SK-N-SH (cell line): ENCODE measurements around the gene STK36. TPM values are rescaled to one million over a fixed set of nuclear protein-coding genes. Genes with fewer than 3 reads are reported as not detected.

Experiments used
- CTCF ChIA-PET: fragments of 300-600, 350-600 bp; formaldehyde crosslinking; extraction: SDS; loops from one replicate; lab custom pipeline; 2021; lab: Yijun Ruan, JAX
- POLR2A ChIA-PET: fragments of 350-600 bp; sonication (Branson Sonifier 250); formaldehyde crosslinking; extraction: SDS; loops from one replicate; lab custom pipeline; 2020; ENCODE audit warnings: antibody characterized with exemption, inconsistent platforms; lab: Yijun Ruan, JAX
- DNase-seq: peaks from one replicate; pipeline ENCODE4 v3.0.0; 2012
- H2AFZ ChIP-seq: fragments of 200-600 bp; sonication (generic); 2 replicates; pipeline ENCODE4 v1.8.1; 2016; ENCODE audit warnings: antibody characterized with exemption, mild to moderate bottlenecking, low read depth
- H3F3A ChIP-seq: fragments of 200-600 bp; sonication (generic); replicated peaks from 2 replicates; pipeline ENCODE3; 2016; ENCODE audit warnings: antibody characterized with exemption, mild to moderate bottlenecking; ENCODE audit not compliant: insufficient read depth
- H3K27ac ChIP-seq, 2 experiments: fragments of 200-500 bp in 1 of 2; fragments of 200-600 bp in 1 of 2; sonication (Bioruptor generic) in 1 of 2; sonication (generic), shearing (Covaris generic) in 1 of 2; 2 replicates each; pipeline versions ENCODE4 v1.5.1 to v1.6.1; 2014 to 2016; ENCODE audit warnings: low read depth in 2 of 2, inconsistent platforms in 1 of 2, low read length in 1 of 2, mild to moderate bottlenecking in 1 of 2, mixed read lengths in 1 of 2
- H3K27me3 ChIP-seq: fragments of 200-600 bp; sonication (generic), shearing (Covaris generic); 2 replicates; pipeline ENCODE4 v1.6.1; 2016; ENCODE audit warnings: mixed run types; ENCODE audit not compliant: insufficient read depth
- H3K36me3 ChIP-seq, 2 experiments: fragments of 200-500 bp in 1 of 2; fragments of 200-600 bp in 1 of 2; sonication (Bioruptor generic) in 1 of 2; sonication (generic) in 1 of 2; replicated peaks in 1 of 2; 2 replicates each; pipeline versions ENCODE3 to v1.5.1; 2014 to 2016; ENCODE audit warnings: low read length in 1 of 2, mild to moderate bottlenecking in 1 of 2; ENCODE audit not compliant: insufficient read depth in 2 of 2, control insufficient read depth in 1 of 2
- H3K4me1 ChIP-seq, 2 experiments: fragments of 200-500 bp in 1 of 2; fragments of 200-600 bp in 1 of 2; sonication (Bioruptor generic) in 1 of 2; sonication (generic), shearing (Covaris generic) in 1 of 2; 2 replicates each; pipeline versions ENCODE4 v1.5.1 to v1.6.1; 2014 to 2016; ENCODE audit warnings: low read depth in 1 of 2, low read length in 1 of 2, mixed run types in 1 of 2; ENCODE audit not compliant: insufficient read depth in 2 of 2, control insufficient read depth in 1 of 2
- H3K4me2 ChIP-seq: fragments of 200-600 bp; sonication (generic), shearing (Covaris generic); 2 replicates; pipeline ENCODE4 v1.6.1; 2017; ENCODE audit warnings: mixed run types
- H3K4me3 ChIP-seq, 2 experiments: fragments of 200-500 bp in 1 of 2; fragments of 200-600 bp in 1 of 2; sonication (Bioruptor generic) in 1 of 2; sonication (generic), shearing (Covaris generic) in 1 of 2; 2 replicates each; pipeline versions ENCODE4 v1.5.1 to v1.8.1; 2014 to 2016; ENCODE audit warnings: low read depth in 2 of 2, inconsistent platforms in 1 of 2, low read length in 1 of 2, mild to moderate bottlenecking in 1 of 2, mixed read lengths in 1 of 2, moderate library complexity in 1 of 2
- H3K79me2 ChIP-seq: fragments of 200-600 bp; sonication (generic); 2 replicates; pipeline ENCODE4 v1.8.1; 2017; ENCODE audit warnings: mild to moderate bottlenecking; ENCODE audit not compliant: insufficient read depth
- H3K9ac ChIP-seq: fragments of 200-600 bp; sonication (generic); 2 replicates; pipeline ENCODE4 v1.6.1; 2017; ENCODE audit warnings: mixed run types
- H3K9me2 ChIP-seq: fragments of 200-600 bp; sonication (generic); 2 replicates; pipeline ENCODE4 v1.6.1; 2017; ENCODE audit warnings: mixed run types
- H3K9me3 ChIP-seq: fragments of 200-600 bp; sonication (generic); 2 replicates; pipeline ENCODE4 v1.6.1; 2017; ENCODE audit warnings: mixed run types, mild to moderate bottlenecking, moderate library complexity
- H4K20me1 ChIP-seq: fragments of 200-600 bp; sonication (generic); 2 replicates; pipeline ENCODE4 v1.6.1; 2017; ENCODE audit warnings: mild to moderate bottlenecking, mixed run types; ENCODE audit not compliant: insufficient read depth
- ELF1 ChIP-seq: IDR thresholded peaks from 2 replicates; pipeline ENCODE4 v1.4.0; 2012
- FOSL2 ChIP-seq: IDR thresholded peaks from 2 replicates; pipeline ENCODE4 v1.4.0; 2012; ENCODE audit warnings: low read depth, mild to moderate bottlenecking, moderate library complexity, borderline replicate concordance
- GATA2 ChIP-seq: sonication (generic); formaldehyde crosslinking; IDR thresholded peaks from 2 replicates; pipeline ENCODE4 v1.5.0; 2020; ENCODE audit warnings: mild to moderate bottlenecking, missing genetic modification reagents
- IRF3 ChIP-seq: fragments of 150-350 bp; IDR thresholded peaks from 2 replicates; pipeline ENCODE4 v1.6.1; 2016; ENCODE audit warnings: mild to moderate bottlenecking, low read depth, low read length
- MXI1 ChIP-seq: IDR thresholded peaks from 2 replicates; pipeline ENCODE4 v1.6.1; 2012; ENCODE audit warnings: mild to moderate bottlenecking, low read depth, low read length, improper control_type of control experiment
- NFIC ChIP-seq: IDR thresholded peaks from 2 replicates; pipeline ENCODE4 v1.4.0; 2012; ENCODE audit warnings: borderline replicate concordance
- POLR2AphosphoS5 ChIP-seq: IDR thresholded peaks from 2 replicates; pipeline ENCODE4 v1.6.1; 2012; ENCODE audit warnings: low read depth, low read length
- RFX5 ChIP-seq: IDR thresholded peaks from 2 replicates; pipeline ENCODE4 v1.6.1; 2012; ENCODE audit warnings: mild to moderate bottlenecking, improper control_type of control experiment, low read length
- RXRA ChIP-seq: IDR thresholded peaks from 2 replicates; pipeline ENCODE4 v1.4.0; 2012; ENCODE audit warnings: low read depth, mild to moderate bottlenecking, borderline replicate concordance
- SIN3A ChIP-seq: IDR thresholded peaks from 2 replicates; pipeline ENCODE4 v1.6.1; 2012; ENCODE audit warnings: low read depth, mild to moderate bottlenecking, low read length, moderate library complexity, borderline replicate concordance
- SMC3 ChIP-seq: IDR thresholded peaks from 2 replicates; pipeline ENCODE4 v1.6.1; 2012; ENCODE audit warnings: low read depth, low read length, improper control_type of control experiment
- TAF1 ChIP-seq: IDR thresholded peaks from 2 replicates; pipeline ENCODE4 v1.6.1; 2012; ENCODE audit warnings: low read depth, mild to moderate bottlenecking, low read length, moderate library complexity, borderline replicate concordance
- TEAD4 ChIP-seq: IDR thresholded peaks from 2 replicates; pipeline ENCODE4 v1.4.0; 2012; ENCODE audit warnings: mild to moderate bottlenecking, borderline replicate concordance; ENCODE audit not compliant: insufficient read depth
- WGBS: methylation state at CpG from one replicate; pipeline ENCODE4 v1.1.6; 2017; ENCODE audit warnings: low lambda C conversion rate; 5-methylcytosine and 5-hydroxymethylcytosine counted together
- polyA plus RNA-seq, 3 experiments: library from polyadenylated mRNA; depleted of rRNA; stranded (reverse); fragments of >200 nt; gene quantifications; 2 replicates each; pipeline ENCODE4 v1.2.3, GENCODE V29; 2012
- TF ChIP-seq, protein P1 (sequence below): IDR thresholded peaks from 2 replicates; pipeline ENCODE4; 2012
- TF ChIP-seq, protein P2 (sequence below): fragments of 150-350 bp; IDR thresholded peaks from 2 replicates; pipeline ENCODE4 v1.6.1; 2017; ENCODE audit warnings: antibody characterized with exemption, low read length, low read depth, borderline replicate concordance

Gene STK36
- polyA plus RNA-seq, 1 of the 3 experiments (the other 2 are of a cell fraction) = 53.5 TPM

- Histone ChIP-seq H3F3A (no peaks in the 10 kb centered on the region), H3K27me3 (no peaks in the 10 kb centered on the region), H3K4me1 (peaks cover 2 to 10% of the 10 kb centered on the region in 2 experiments; a peak in 2 of 4 replicates), H3K4me3 (no peak overlapping the region), H4K20me1 (peaks cover 14% of the 10 kb centered on the region; the same call in 1 of the 2 replicates), H3K9me2 (no peaks in the 10 kb centered on the region), H3K4me2 (no peak overlapping the region), H3K9me3 (no peaks in the 10 kb centered on the region), H3K27ac (no peak overlapping the region), H3K9ac (no peak overlapping the region), H3K79me2 (peaks cover 94% of the 10 kb centered on the region), H2AFZ (no peak overlapping the region), H3K36me3 (peaks cover 0 to 31% of the 10 kb centered on the region in 2 experiments)
- ChIA-PET POLR2A (no interaction called here), CTCF (no interaction called here)
- no peak for DNase-seq
- WGBS = 97% methylated on average over 7 of the region's 7 CpGs
- no peak for TF ChIP-seq SMC3
- TF ChIP-seq RXRA = no peak
- no peak for TF ChIP-seq TEAD4
- no peak for TF ChIP-seq NFIC
- no peak for TF ChIP-seq IRF3
Measured at GRCh38 chr2:218718058-218718457, 46.2 kb downstream of the STK36 start.

- no peak overlapping the region for H3K4me3 ChIP-seq
- whole genome bisulfite sequencing = 68% methylated on average over 3 of the region's 3 CpGs
- H2AFZ ChIP-seq = no peak overlapping the region
- H3K9me3 ChIP-seq = no peaks in the 10 kb centered on the region
- ChIA-PET CTCF (interaction anchor here (1.0 kb wide), 1 partner anchor 157 kb away, joined by 3 read pairs; no protein-coding TSS in a partner anchor), POLR2A (no interaction called here)
- TF ChIP-seq MXI1 = no peak
- TF ChIP-seq SIN3A = no peak
- no peak for TF ChIP-seq ELF1
- TF ChIP-seq POLR2AphosphoS5 = no peak
- no peak for TF ChIP-seq TAF1
- TF ChIP-seq, protein P1, sequence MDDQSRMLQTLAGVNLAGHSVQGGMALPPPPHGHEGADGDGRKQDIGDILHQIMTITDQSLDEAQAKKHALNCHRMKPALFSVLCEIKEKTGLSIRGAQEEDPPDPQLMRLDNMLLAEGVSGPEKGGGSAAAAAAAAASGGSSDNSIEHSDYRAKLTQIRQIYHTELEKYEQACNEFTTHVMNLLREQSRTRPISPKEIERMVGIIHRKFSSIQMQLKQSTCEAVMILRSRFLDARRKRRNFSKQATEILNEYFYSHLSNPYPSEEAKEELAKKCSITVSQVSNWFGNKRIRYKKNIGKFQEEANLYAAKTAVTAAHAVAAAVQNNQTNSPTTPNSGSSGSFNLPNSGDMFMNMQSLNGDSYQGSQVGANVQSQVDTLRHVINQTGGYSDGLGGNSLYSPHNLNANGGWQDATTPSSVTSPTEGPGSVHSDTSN = no peak
- TF ChIP-seq TEAD4 = no peak
- TF ChIP-seq, protein P2, sequence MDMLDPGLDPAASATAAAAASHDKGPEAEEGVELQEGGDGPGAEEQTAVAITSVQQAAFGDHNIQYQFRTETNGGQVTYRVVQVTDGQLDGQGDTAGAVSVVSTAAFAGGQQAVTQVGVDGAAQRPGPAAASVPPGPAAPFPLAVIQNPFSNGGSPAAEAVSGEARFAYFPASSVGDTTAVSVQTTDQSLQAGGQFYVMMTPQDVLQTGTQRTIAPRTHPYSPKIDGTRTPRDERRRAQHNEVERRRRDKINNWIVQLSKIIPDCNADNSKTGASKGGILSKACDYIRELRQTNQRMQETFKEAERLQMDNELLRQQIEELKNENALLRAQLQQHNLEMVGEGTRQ = no peak
- no peak for TF ChIP-seq GATA2 (CRISPR knock-in tag)
- no peak for TF ChIP-seq FOSL2
- TF ChIP-seq RFX5 = no peak
- no peak for TF ChIP-seq NFIC
- H3K79me2 ChIP-seq = peaks cover 93% of the 10 kb centered on the region
- H3K27ac ChIP-seq = no peak overlapping the region
- H3K27me3 ChIP-seq = no peaks in the 10 kb centered on the region
- no peak for DNase-seq
- peaks cover 14% of the 10 kb centered on the region; the same call in 1 of the 2 replicates for H4K20me1 ChIP-seq
- no peaks in the 10 kb centered on the region for H3K9me2 ChIP-seq
- H3K4me1 ChIP-seq = peaks cover 2 to 4% of the 10 kb centered on the region in 2 experiments; a peak in 1 of 4 replicates
- peaks cover 0 to 31% of the 10 kb centered on the region in 2 experiments for H3K36me3 ChIP-seq
- H3K9ac ChIP-seq = no peak overlapping the region
- no peak overlapping the region for H3K4me2 ChIP-seq
- H3F3A ChIP-seq = peaks cover 3% of the 10 kb centered on the region
Measured at GRCh38 chr2:218719457-218719856, 47.6 kb downstream of the STK36 start.
